ENCODE data around the gene COLEC12.

Gene COLEC12

GRCh38 chr18:356778-357177 lies 143.7 kb downstream of the COLEC12 start:
- Histone ChIP-seq H3K9me3 (ENCODE audit: insufficient read depth, low read length) (no peaks in the 10 kb centered on the region), H3K36me3 (replicated peaks; ENCODE audit: low read depth, low read length) (no peaks in the 10 kb centered on the region), H3K27ac (ENCODE audit: low read length) (no peak overlapping the region), H4K20me1 (ENCODE audit: insufficient read depth, low read length) (no peaks in the 10 kb centered on the region), H3K9ac (ENCODE audit: low read length) (no peak overlapping the region), H2AFZ (ENCODE audit: low read depth, low read length) (no peak overlapping the region), H3K79me2 (ENCODE audit: low read length) (no peaks in the 10 kb centered on the region), H3K4me3 (ENCODE audit: low read length) (no peak overlapping the region), H3K4me2 (ENCODE audit: low read length) (no peak overlapping the region), H3K27me3 (ENCODE audit: low read depth, low read length) (peaks cover 28% of the 10 kb centered on the region), H3K4me1 (ENCODE audit: low read length) (no peaks in the 10 kb centered on the region)
- TF ChIP-seq EZH2phosphoT487 (IDR thresholded peaks at IDR 0.05; ENCODE audit: low read depth) (no peak), CTCF (IDR thresholded peaks at IDR 0.05; ENCODE audit: low read depth, low read length) (no peak)

GRCh38 chr18:355678-356077 lies 144.8 kb downstream of the COLEC12 start:
- Histone ChIP-seq H3K4me3 (ENCODE audit: low read length) (no peak overlapping the region), H3K27me3 (ENCODE audit: low read depth, low read length) (peaks cover 28% of the 10 kb centered on the region), H2AFZ (ENCODE audit: low read depth, low read length) (no peak overlapping the region), H4K20me1 (ENCODE audit: insufficient read depth, low read length) (no peaks in the 10 kb centered on the region), H3K9me3 (ENCODE audit: insufficient read depth, low read length) (no peaks in the 10 kb centered on the region), H3K4me2 (ENCODE audit: low read length) (no peak overlapping the region), H3K4me1 (ENCODE audit: low read length) (no peaks in the 10 kb centered on the region), H3K79me2 (ENCODE audit: low read length) (no peaks in the 10 kb centered on the region), H3K27ac (ENCODE audit: low read length) (no peak overlapping the region), H3K9ac (ENCODE audit: low read length) (no peak overlapping the region), H3K36me3 (replicated peaks; ENCODE audit: low read depth, low read length) (no peaks in the 10 kb centered on the region)
- TF ChIP-seq CTCF (IDR thresholded peaks at IDR 0.05; ENCODE audit: low read depth, low read length) (no peak), EZH2phosphoT487 (IDR thresholded peaks at IDR 0.05; ENCODE audit: low read depth) (no peak)

- no peak overlapping the region for H3K4me2 ChIP-seq (ENCODE audit: low read length)
- no peaks in the 10 kb centered on the region for H3K79me2 ChIP-seq (ENCODE audit: low read length)
- H3K36me3 ChIP-seq (replicated peaks; ENCODE audit: low read depth, low read length), result no peaks in the 10 kb centered on the region
- H3K4me1 ChIP-seq (ENCODE audit: low read length), result no peaks in the 10 kb centered on the region
- no peak for TF ChIP-seq EZH2phosphoT487 (IDR thresholded peaks at IDR 0.05; ENCODE audit: low read depth)
- TF ChIP-seq CTCF (IDR thresholded peaks at IDR 0.05; ENCODE audit: low read depth, low read length), result no peak
- H3K27ac ChIP-seq (ENCODE audit: low read length), result no peak overlapping the region
- H3K4me3 ChIP-seq (ENCODE audit: low read length), result no peak overlapping the region
- H4K20me1 ChIP-seq (ENCODE audit: insufficient read depth, low read length), result no peaks in the 10 kb centered on the region
- peaks cover 28% of the 10 kb centered on the region for H3K27me3 ChIP-seq (ENCODE audit: low read depth, low read length)
- H3K9me3 ChIP-seq (ENCODE audit: insufficient read depth, low read length), result no peaks in the 10 kb centered on the region
- no peak overlapping the region for H3K9ac ChIP-seq (ENCODE audit: low read length)
- no peak overlapping the region for H2AFZ ChIP-seq (ENCODE audit: low read depth, low read length)
Measured at GRCh38 chr18:354471-354870, 146.0 kb downstream of the COLEC12 start.

GRCh38 chr18:354003-354402 lies 146.5 kb downstream of the COLEC12 start:
- Histone ChIP-seq H4K20me1 (ENCODE audit: insufficient read depth, low read length) (no peaks in the 10 kb centered on the region), H3K9me3 (ENCODE audit: insufficient read depth, low read length) (no peaks in the 10 kb centered on the region), H3K4me3 (ENCODE audit: low read length) (no peak overlapping the region), H3K36me3 (replicated peaks; ENCODE audit: low read depth, low read length) (no peaks in the 10 kb centered on the region), H3K79me2 (ENCODE audit: low read length) (no peaks in the 10 kb centered on the region), H3K9ac (ENCODE audit: low read length) (no peak overlapping the region), H3K4me1 (ENCODE audit: low read length) (no peaks in the 10 kb centered on the region), H2AFZ (ENCODE audit: low read depth, low read length) (no peak overlapping the region), H3K4me2 (ENCODE audit: low read length) (no peak overlapping the region), H3K27ac (ENCODE audit: low read length) (no peak overlapping the region), H3K27me3 (ENCODE audit: low read depth, low read length) (peaks cover 28% of the 10 kb centered on the region)
- TF ChIP-seq CTCF (IDR thresholded peaks at IDR 0.05; ENCODE audit: low read depth, low read length) (no peak), EZH2phosphoT487 (IDR thresholded peaks at IDR 0.05; ENCODE audit: low read depth) (no peak)

Data from OCI-LY3 (cell line).